ENCODE data around the gene TWF2. TPM values are rescaled to one million over a fixed set of nuclear protein-coding genes. Genes with fewer than 3 reads are reported as not detected.

Gene TWF2
- total RNA-seq, 4 donors from 2014 or later: 33.2 to 46.2 (median 42.6) TPM

GRCh38 chr3:52229656-52230055 lies 9.3 kb downstream of the TWF2 start:
- Histone ChIP-seq H3K4me1 (peaks cover 4% of the 10 kb centered on the region), H3K27me3 (no peaks in the 10 kb centered on the region), H3K9me3 (no peaks in the 10 kb centered on the region), H3K27ac (no peak overlapping the region), H3K36me3 (peaks cover 62% of the 10 kb centered on the region), H3K4me3 (no peak overlapping the region)
- TF ChIP-seq POLR2A (IDR thresholded peaks at IDR 0.05) (no peak), POLR2AphosphoS5 (IDR thresholded peaks at IDR 0.05) (no peak), EP300 (IDR thresholded peaks at IDR 0.05) (no peak), CTCF (IDR thresholded peaks at IDR 0.05) (no peak)
- WGBS: 98% methylated on average over 10 of the region's 13 CpGs
- DNase-seq (ENCODE audit: low spot score in 2 of 2): no peak

GRCh38 chr3:52228751-52229291 lies 10.1 kb downstream of the TWF2 start:
- Histone ChIP-seq H3K4me3 (no peak overlapping the region), H3K27ac (no peak overlapping the region), H3K9me3 (no peaks in the 10 kb centered on the region), H3K27me3 (no peaks in the 10 kb centered on the region), H3K4me1 (peaks cover 4% of the 10 kb centered on the region), H3K36me3 (peaks cover 54% of the 10 kb centered on the region)
- WGBS: 89% methylated on average over 13 of the region's 21 CpGs
- no peak for DNase-seq (ENCODE audit: low spot score in 2 of 2)
- TF ChIP-seq POLR2AphosphoS5 (IDR thresholded peaks at IDR 0.05) (no peak), EP300 (IDR thresholded peaks at IDR 0.05) (no peak), CTCF (IDR thresholded peaks at IDR 0.05) (no peak), POLR2A (IDR thresholded peaks at IDR 0.05) (no peak)

- peaks cover 54% of the 10 kb centered on the region for H3K36me3 ChIP-seq
- TF ChIP-seq POLR2A (IDR thresholded peaks at IDR 0.05) (no peak), POLR2AphosphoS5 (IDR thresholded peaks at IDR 0.05) (no peak), EP300 (IDR thresholded peaks at IDR 0.05) (no peak), CTCF (IDR thresholded peaks at IDR 0.05) (no peak)
- 89% methylated on average over 3 of the region's 10 CpGs for WGBS
- H3K4me3 ChIP-seq: no peak overlapping the region
- H3K27ac ChIP-seq: no peak overlapping the region
- H3K27me3 ChIP-seq: no peaks in the 10 kb centered on the region
- H3K4me1 ChIP-seq: peaks cover 4% of the 10 kb centered on the region
- H3K9me3 ChIP-seq: no peaks in the 10 kb centered on the region
- DNase-seq (ENCODE audit: low spot score in 2 of 2): no peak
Measured at GRCh38 chr3:52228266-52228665, 10.7 kb downstream of the TWF2 start.

- no peak overlapping the region for H3K27ac ChIP-seq
- peaks cover under 1% of the 10 kb centered on the region for H3K4me1 ChIP-seq
- DNase-seq (ENCODE audit: low spot score in 2 of 2): no peak
- no peaks in the 10 kb centered on the region for H3K9me3 ChIP-seq
- 86% methylated on average over 7 of the region's 7 CpGs for WGBS
- H3K36me3 ChIP-seq: peaks cover 50% of the 10 kb centered on the region
- TF ChIP-seq POLR2A (IDR thresholded peaks at IDR 0.05) (no peak), CTCF (IDR thresholded peaks at IDR 0.05) (no peak), EP300 (IDR thresholded peaks at IDR 0.05) (no peak), POLR2AphosphoS5 (IDR thresholded peaks at IDR 0.05) (no peak)
- no peaks in the 10 kb centered on the region for H3K27me3 ChIP-seq
- no peak overlapping the region for H3K4me3 ChIP-seq
Measured at GRCh38 chr3:52227766-52228165, 11.2 kb downstream of the TWF2 start.

GRCh38 chr3:52227117-52227516 lies 11.8 kb downstream of the TWF2 start:
- Histone ChIP-seq H3K36me3 (peaks cover 43% of the 10 kb centered on the region), H3K9me3 (no peaks in the 10 kb centered on the region), H3K27ac (no peak overlapping the region), H3K4me3 (no peak overlapping the region), H3K4me1 (no peaks in the 10 kb centered on the region), H3K27me3 (no peaks in the 10 kb centered on the region)
- DNase-seq (ENCODE audit: low spot score in 2 of 2): no peak
- TF ChIP-seq POLR2AphosphoS5 (IDR thresholded peaks at IDR 0.05) (no peak), EP300 (IDR thresholded peaks at IDR 0.05) (no peak), CTCF (IDR thresholded peaks at IDR 0.05) (no peak), POLR2A (IDR thresholded peaks at IDR 0.05) (no peak)
- WGBS: 73% methylated on average over 3 of the region's 4 CpGs

All from suprapubic skin (tissue), 4 donors.